ENCODE data around the gene C19orf85.

GRCh38 chr19:55497763-55498162 is 33.2 kb upstream of the C19orf85 start:
- TF ChIP-seq, protein P1, sequence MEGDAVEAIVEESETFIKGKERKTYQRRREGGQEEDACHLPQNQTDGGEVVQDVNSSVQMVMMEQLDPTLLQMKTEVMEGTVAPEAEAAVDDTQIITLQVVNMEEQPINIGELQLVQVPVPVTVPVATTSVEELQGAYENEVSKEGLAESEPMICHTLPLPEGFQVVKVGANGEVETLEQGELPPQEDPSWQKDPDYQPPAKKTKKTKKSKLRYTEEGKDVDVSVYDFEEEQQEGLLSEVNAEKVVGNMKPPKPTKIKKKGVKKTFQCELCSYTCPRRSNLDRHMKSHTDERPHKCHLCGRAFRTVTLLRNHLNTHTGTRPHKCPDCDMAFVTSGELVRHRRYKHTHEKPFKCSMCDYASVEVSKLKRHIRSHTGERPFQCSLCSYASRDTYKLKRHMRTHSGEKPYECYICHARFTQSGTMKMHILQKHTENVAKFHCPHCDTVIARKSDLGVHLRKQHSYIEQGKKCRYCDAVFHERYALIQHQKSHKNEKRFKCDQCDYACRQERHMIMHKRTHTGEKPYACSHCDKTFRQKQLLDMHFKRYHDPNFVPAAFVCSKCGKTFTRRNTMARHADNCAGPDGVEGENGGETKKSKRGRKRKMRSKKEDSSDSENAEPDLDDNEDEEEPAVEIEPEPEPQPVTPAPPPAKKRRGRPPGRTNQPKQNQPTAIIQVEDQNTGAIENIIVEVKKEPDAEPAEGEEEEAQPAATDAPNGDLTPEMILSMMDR (IDR thresholded peaks at IDR 0.05; ENCODE audit: borderline replicate concordance, extremely low read depth, low read length, poor library complexity, severe bottlenecking), result no peak
- no peak for TF ChIP-seq EZH2 (IDR thresholded peaks at IDR 0.05; ENCODE audit: borderline replicate concordance, low read depth, low read length, severe bottlenecking)
